GM19463 (cell line): ENCODE measurements around the gene DGKQ.
"Not testable (repeated sequence)": the region's sequence is repeated elsewhere in the genome, so short reads cannot be mapped to it uniquely, and the experiment has no call there.

Experiments
- ATAC-seq: cut with Tn5 transposase; IDR thresholded peaks from one replicate; pipeline ENCODE4 v1.9.1; 2021; ENCODE audit warnings: mild to moderate bottlenecking, moderate library complexity; ENCODE audit not compliant: unreplicated experiment

The DGKQ gene

GRCh38 chr4:982814-983213, 9.4 kb upstream of the DGKQ start:
- no peak for ATAC-seq

- no peak for ATAC-seq
Observed at GRCh38 chr4:982291-982690, 8.9 kb upstream of the DGKQ start.

- no peak for ATAC-seq
Observed at GRCh38 chr4:978957-979701, 5.8 kb upstream of the DGKQ start.

- not testable (repeated sequence) for ATAC-seq
Observed at GRCh38 chr4:976016-976415, 2.6 kb upstream of the DGKQ start.

GRCh38 chr4:974668-975067, 1.3 kb upstream of the DGKQ start:
- no peak for ATAC-seq

GRCh38 chr4:972651-973424, 531 bp downstream of the DGKQ start:
- peak; percentile 39 for ATAC-seq

GRCh38 chr4:971666-972500, 1.5 kb downstream of the DGKQ start:
- ATAC-seq, result no peak

GRCh38 chr4:970854-971520, 2.4 kb downstream of the DGKQ start:
- ATAC-seq, result no peak

GRCh38 chr4:970046-970745, 3.2 kb downstream of the DGKQ start:
- ATAC-seq, result no peak

GRCh38 chr4:968621-969394, 4.6 kb downstream of the DGKQ start:
- ATAC-seq, result no peak

- ATAC-seq, result no peak
Observed at GRCh38 chr4:968221-968620, 5.1 kb downstream of the DGKQ start.

GRCh38 chr4:967113-968104, 6.0 kb downstream of the DGKQ start:
- no peak for ATAC-seq

- ATAC-seq, result no peak
Observed at GRCh38 chr4:966266-967112, 6.9 kb downstream of the DGKQ start.

GRCh38 chr4:965766-966134, 7.6 kb downstream of the DGKQ start:
- no peak for ATAC-seq

- ATAC-seq, result no peak
Observed at GRCh38 chr4:965048-965765, 8.2 kb downstream of the DGKQ start.

- ATAC-seq, result no peak
Observed at GRCh38 chr4:964346-965025, 8.9 kb downstream of the DGKQ start.
